Activated T-helper 9 cell treated with anti-CD3 and anti-CD28 coated beads, Interleukin-2, amount 50 U/mL, for 16 hours (primary cell): ENCODE data around the gene OR51G2.

Experiments
- DNase-seq: peaks from one replicate; pipeline ENCODE4 v3.0.0-alpha.2; 2020; ENCODE audit warnings: low read depth

Gene OR51G2

DNA sequence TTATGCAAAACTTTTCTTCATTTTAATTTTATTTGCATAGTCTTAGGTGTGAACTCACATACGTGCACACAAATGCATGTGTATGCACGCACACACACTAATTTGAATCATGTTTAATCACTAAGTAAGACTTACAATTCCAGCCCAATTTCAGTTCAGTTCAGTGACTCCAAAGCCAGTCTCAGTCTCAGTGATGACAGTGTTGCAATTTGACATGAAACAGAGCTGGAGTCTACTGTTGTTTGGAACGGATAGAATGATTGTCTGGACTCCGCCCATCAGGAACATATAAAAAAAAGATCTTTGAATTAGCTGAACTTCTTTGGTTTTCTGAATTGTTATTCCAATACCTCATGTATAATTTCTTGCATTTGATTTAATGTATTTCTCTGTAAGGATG, 55.3 kb downstream of the OR51G2 start:
- DNase-seq: no peak
